ENCODE data around the gene RBPMS2. TPM values are rescaled to one million over a fixed set of nuclear protein-coding genes. Genes with fewer than 3 reads are reported as not detected.

RBPMS2 gene
- total and polyA plus RNA-seq, 2 donors (not counting 3 experiments of a cell fraction or from before 2014, with no cell fraction given) = 2.3 to 7.8 TPM

- Histone ChIP-seq H3K9ac (replicated peaks; ENCODE audit: extremely low read depth, insufficient read depth, low read length) (no peak overlapping the region), H4K20me1 (replicated peaks; ENCODE audit: control insufficient read depth, extremely low read depth, insufficient read depth, low read length) (no peaks in the 10 kb centered on the region), H3K79me2 (ENCODE audit: control insufficient read depth, insufficient read depth, low read length) (no peaks in the 10 kb centered on the region), H3K4me2 (ENCODE audit: insufficient read depth, low read length) (no peak overlapping the region), H3K4me3 (replicated peaks in 1 of 3; ENCODE audit: insufficient read depth in 1 of 3, low read depth in 1 of 3, low read length in 3 of 3) (no peak overlapping the region), H3K36me3 (ENCODE audit: control insufficient read depth in 2 of 2, extremely low read depth in 1 of 2, insufficient read depth in 2 of 2, low read length in 2 of 2) (no peaks in the 10 kb centered on the region), H2AFZ (ENCODE audit: low read depth, low read length) (no peak overlapping the region), H3K9me1 (replicated peaks; ENCODE audit: control insufficient read depth, extremely low read depth, insufficient read depth, low read length) (no peaks in the 10 kb centered on the region), H3K4me1 (ENCODE audit: control insufficient read depth, extremely low read depth, insufficient read depth, low read length) (no peaks in the 10 kb centered on the region), H3K27me3 (ENCODE audit: control insufficient read depth in 2 of 2, insufficient read depth in 2 of 2, low read length in 2 of 2) (no peaks in the 10 kb centered on the region), H3K9me3 (replicated peaks; ENCODE audit: control insufficient read depth, insufficient read depth, low read length) (no peaks in the 10 kb centered on the region), H3K27ac (ENCODE audit: insufficient read depth, low read depth, low read length) (no peak overlapping the region)
- CTCF ChIA-PET = interaction anchor here (1.3 kb wide), 1 partner anchor 29 kb away, joined by 3 read pairs; no protein-coding TSS in a partner anchor
- dilution Hi-C loops (cut with MboI; ENCODE audit: extremely low pct_ligation_motif_present, low sequenced_read_pairs) (no loop called here), intact Hi-C loops (cut with micrococcal nuclease) (no loop called here)
- FAIRE-seq = no peak
- DNase-seq (ENCODE audit: low read depth, low spot score) = no peak
- no TSS peak for BruUV-seq (replicated peaks)
- TF ChIP-seq POLR2A (IDR thresholded peaks at IDR 0.05; ENCODE audit: low read depth, low read length) (no peak), JUN (IDR thresholded peaks at IDR 0.05; ENCODE audit: borderline replicate concordance, insufficient read depth, insufficient read length, low read depth) (no peak), MAX (IDR thresholded peaks at IDR 0.05; ENCODE audit: insufficient read depth, insufficient read length) (no peak), CTCF (IDR thresholded peaks at IDR 0.05; ENCODE audit: extremely low read depth in 1 of 2, insufficient read depth in 1 of 2, low read depth in 1 of 2, low read length in 2 of 2) (no peak), POLR2AphosphoS5 (IDR thresholded peaks at IDR 0.05; ENCODE audit: insufficient read depth, low read depth, low read length) (no peak), GATA2 (IDR thresholded peaks at IDR 0.05; ENCODE audit: insufficient read depth, insufficient read length, low read depth, low read length) (no peak), MYC (IDR thresholded peaks at IDR 0.05; ENCODE audit: low read depth, low read length) (no peak), FOS (IDR thresholded peaks at IDR 0.05; ENCODE audit: borderline replicate concordance, insufficient read depth, low read length) (no peak), EZH2 (IDR thresholded peaks at IDR 0.05; ENCODE audit: borderline replicate concordance, low read depth, low read length, severe bottlenecking) (no peak)
- POLR2A ChIA-PET = no interaction called here
Observed at GRCh38 chr15:64766058-64766457, 9.3 kb downstream of the RBPMS2 start.

Measured in endothelial cell of umbilical vein (primary cell).